BJ (cell line): ENCODE measurements around the gene GLTP. TPM values are rescaled to one million over a fixed set of nuclear protein-coding genes. Genes with fewer than 3 reads are reported as not detected.
A peak's percentile ranks its signal among the peaks of the same experiment; 100 is the strongest.

Source experiments
- CTCF ChIA-PET: fragments of 350-600 bp; formaldehyde crosslinking; extraction: SDS; loops from one replicate; lab custom pipeline; 2021; ENCODE audit warnings: antibody characterized with exemption, inconsistent platforms; lab: Yijun Ruan, JAX
- POLR2A ChIA-PET: fragments of 300-600 bp; sonication (Branson Sonifier 250); formaldehyde crosslinking; extraction: SDS; loops from one replicate; lab custom pipeline; 2021; ENCODE audit warnings: antibody characterized with exemption; lab: Charles Lee
- DNase-seq: peaks from one replicate; pipeline ENCODE4 v3.0.0-alpha.2; 2011; ENCODE audit warnings: low read depth
- H3K27me3 ChIP-seq: 2 replicates; pipeline ENCODE4 v1.6.0; 2011; ENCODE audit warnings: low read length; ENCODE audit not compliant: control insufficient read depth, insufficient read depth
- H3K36me3 ChIP-seq: 2 replicates; pipeline ENCODE4 v1.5.1; 2011; ENCODE audit warnings: low read length; ENCODE audit not compliant: control insufficient read depth, insufficient read depth
- H3K4me3 ChIP-seq: 2 replicates; pipeline ENCODE4 v1.5.1; 2011; ENCODE audit warnings: low read depth, mild to moderate bottlenecking, control low read depth, low read length
- polyA plus RNA-seq: library from polyadenylated mRNA; depleted of rRNA; stranded (reverse); fragments of >200 nt; gene quantifications from 2 replicates; pipeline ENCODE4 v1.2.3, GENCODE V29; 2011
- TF ChIP-seq, protein P1 (sequence below): IDR thresholded peaks from 2 replicates; pipeline ENCODE4 v1.5.1; 2011; ENCODE audit warnings: low read depth, mild to moderate bottlenecking, control low read depth, inconsistent platforms, low read length, moderate library complexity; ENCODE audit not compliant: insufficient read depth

The GLTP gene
- polyA plus RNA-seq, 1 experiment = 33.8 TPM

DNA sequence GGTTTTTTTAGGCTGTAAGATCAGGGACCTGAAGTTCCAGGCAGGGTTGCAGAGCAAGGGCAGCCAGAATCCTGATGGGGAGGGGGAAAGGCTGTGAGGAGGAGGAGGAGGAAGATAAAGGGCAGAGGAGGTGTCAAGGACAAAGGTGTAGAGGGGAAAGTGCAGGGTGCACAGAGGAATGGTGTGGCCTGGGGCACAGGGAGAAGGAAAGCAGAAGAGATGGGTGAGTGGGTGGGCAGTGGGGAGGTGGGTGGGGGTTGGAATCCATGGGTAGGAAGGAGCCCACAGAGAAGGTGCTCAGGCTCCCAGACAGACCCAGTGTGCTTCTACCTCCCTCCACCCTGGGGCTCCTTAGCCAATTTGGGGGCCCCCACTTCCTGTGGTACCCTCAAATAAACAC, 58.4 kb downstream of the GLTP start:
- Histone ChIP-seq H3K36me3 (no peaks in the 10 kb centered on the region; the same call in 1 of the 2 replicates), H3K4me3 (no peak overlapping the region), H3K27me3 (no peaks in the 10 kb centered on the region; the same call in 1 of the 2 replicates)
- TF ChIP-seq, protein P1, sequence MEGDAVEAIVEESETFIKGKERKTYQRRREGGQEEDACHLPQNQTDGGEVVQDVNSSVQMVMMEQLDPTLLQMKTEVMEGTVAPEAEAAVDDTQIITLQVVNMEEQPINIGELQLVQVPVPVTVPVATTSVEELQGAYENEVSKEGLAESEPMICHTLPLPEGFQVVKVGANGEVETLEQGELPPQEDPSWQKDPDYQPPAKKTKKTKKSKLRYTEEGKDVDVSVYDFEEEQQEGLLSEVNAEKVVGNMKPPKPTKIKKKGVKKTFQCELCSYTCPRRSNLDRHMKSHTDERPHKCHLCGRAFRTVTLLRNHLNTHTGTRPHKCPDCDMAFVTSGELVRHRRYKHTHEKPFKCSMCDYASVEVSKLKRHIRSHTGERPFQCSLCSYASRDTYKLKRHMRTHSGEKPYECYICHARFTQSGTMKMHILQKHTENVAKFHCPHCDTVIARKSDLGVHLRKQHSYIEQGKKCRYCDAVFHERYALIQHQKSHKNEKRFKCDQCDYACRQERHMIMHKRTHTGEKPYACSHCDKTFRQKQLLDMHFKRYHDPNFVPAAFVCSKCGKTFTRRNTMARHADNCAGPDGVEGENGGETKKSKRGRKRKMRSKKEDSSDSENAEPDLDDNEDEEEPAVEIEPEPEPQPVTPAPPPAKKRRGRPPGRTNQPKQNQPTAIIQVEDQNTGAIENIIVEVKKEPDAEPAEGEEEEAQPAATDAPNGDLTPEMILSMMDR = no peak
- CTCF ChIA-PET = interaction anchor here (1.7 kb wide), 1 partner anchor 24 kb away, joined by 5 read pairs; no protein-coding TSS in a partner anchor
- POLR2A ChIA-PET = no interaction called here
- DNase-seq = no peak

DNA sequence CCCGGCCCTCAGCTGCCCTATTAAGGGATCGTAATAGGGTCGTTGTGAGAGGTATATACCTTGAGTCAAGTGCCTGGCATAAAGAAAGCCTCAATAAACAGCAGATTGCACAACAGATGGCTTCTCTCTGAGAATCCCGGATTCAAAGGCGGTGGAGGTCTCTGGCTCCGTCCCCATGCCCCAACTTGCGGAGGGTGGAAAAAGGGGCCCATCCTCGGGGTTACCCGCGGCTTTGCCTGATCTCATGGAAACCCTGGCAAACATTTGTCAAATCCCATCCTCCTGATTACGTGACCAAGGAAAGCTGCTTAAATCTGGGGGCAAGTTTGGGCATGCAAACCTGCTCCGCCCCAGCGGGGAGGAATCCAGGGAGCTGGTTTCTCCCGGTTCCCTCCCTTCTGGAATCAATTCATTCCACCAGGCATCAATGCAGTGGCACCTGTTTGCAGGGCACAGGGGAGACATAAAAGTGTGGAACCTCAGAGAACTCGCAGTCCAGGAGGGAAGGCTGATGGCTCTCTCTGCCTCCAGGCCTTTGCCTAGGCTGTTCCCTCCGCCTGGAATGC, 59.4 kb downstream of the GLTP start:
- ChIA-PET CTCF (interaction anchor here (1.2 to 1.7 kb wide), 3 partner anchors 10 to 25 kb away, joined by 3 to 5 read pairs (median 4); no protein-coding TSS in a partner anchor), POLR2A (no interaction called here)
- TF ChIP-seq, protein P1 = no peak
- Histone ChIP-seq H3K36me3 (no peaks in the 10 kb centered on the region; the same call in 1 of the 2 replicates), H3K4me3 (no peak overlapping the region), H3K27me3 (no peaks in the 10 kb centered on the region; the same call in 1 of the 2 replicates)
- no peak for DNase-seq

DNA sequence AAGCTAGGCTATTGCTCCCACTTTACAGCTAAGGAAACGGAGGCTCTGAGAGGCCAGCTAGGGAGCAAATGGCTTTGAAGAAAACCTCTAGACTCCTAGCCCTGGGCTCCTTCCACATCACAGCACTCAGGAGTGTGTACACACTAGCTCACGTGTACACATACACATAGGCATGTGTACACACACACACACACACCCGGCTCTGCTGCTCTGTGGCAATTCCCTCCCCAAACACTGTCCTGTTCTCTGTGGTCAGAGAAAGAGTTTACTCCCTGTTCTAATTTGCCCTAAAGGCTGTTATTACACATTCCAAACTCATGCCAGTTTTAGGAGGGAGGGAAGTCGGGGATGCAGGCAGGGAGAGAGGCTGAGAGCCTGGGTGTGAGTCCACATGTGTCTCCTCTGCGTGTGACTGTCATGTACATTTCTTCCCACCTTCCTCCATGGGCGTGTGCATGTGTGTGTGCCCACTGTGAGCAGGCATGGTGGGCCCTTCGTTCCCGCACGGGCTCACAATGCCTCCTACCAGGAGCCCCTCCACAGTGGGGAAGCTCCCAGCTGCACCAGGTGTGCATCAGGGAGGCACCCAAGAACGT, 61.3 kb downstream of the GLTP start:
- ChIA-PET CTCF (interaction anchor here (0.6 to 1.8 kb wide), 6 partner anchors 10 to 36 kb away, joined by 3 to 10 read pairs (median 4); no protein-coding TSS in a partner anchor), POLR2A (no interaction called here)
- no peak overlapping the region for H3K4me3 ChIP-seq
- H3K27me3 ChIP-seq = no peaks in the 10 kb centered on the region; the same call in 1 of the 2 replicates
- no peaks in the 10 kb centered on the region; the same call in 1 of the 2 replicates for H3K36me3 ChIP-seq
- TF ChIP-seq, protein P1 = no peak
- peak; percentile 68 for DNase-seq

DNA sequence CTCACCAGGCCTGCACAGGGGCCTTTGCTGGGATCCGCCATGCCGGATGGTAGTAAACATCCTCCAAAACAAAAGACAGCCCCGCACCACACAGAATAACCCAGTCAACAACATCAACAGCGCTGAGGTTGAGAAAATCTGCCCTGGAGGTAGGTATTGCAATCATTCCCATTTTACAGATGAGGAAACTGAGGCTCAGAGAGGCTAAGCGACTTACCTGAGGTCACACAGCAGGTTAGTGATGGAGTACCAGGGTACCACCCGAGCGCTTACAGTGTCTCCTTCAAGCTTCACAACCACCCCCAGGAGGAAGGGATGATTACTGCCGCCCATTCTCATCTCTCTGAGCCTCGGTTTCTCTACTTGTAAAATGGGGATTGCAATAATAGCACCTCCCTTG, 62.1 kb downstream of the GLTP start:
- POLR2A ChIA-PET = no interaction called here
- TF ChIP-seq, protein P1 = no peak
- Histone ChIP-seq H3K4me3 (no peak overlapping the region), H3K27me3 (no peaks in the 10 kb centered on the region; the same call in 1 of the 2 replicates), H3K36me3 (no peaks in the 10 kb centered on the region; the same call in 1 of the 2 replicates)
- CTCF ChIA-PET = interaction anchor here (0.6 to 1.8 kb wide), 5 partner anchors 11 to 37 kb away, joined by 3 to 10 read pairs (median 4); no protein-coding TSS in a partner anchor
- DNase-seq = no peak

DNA sequence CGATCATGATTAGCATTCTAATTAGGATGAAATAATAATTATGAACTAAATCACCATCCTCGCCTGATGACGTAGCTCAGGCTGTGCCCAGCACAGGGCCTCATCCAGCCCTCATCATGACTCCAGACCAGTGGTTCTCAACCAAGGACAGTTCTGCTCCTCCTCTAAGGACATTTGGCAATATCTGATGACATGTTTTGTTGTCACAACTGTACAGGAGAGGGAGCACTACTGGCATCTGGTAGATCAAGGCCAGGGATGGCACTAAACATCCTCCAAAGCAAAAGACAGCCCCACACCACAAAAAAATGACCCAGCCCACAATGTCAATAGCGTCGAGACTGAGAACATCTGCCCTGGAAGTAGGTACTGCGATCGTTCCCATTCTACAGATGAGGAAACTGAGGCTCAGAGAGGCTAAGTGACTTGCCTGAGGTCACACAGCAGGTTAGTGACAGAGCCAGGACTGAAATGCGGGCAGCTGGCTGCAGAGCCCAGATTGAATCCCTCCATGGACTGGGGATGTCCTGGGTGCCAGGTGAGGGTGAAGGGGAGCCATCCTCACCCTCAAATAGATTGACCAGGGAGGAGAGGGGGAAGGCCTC, 62.6 kb downstream of the GLTP start:
- Histone ChIP-seq H3K27me3 (no peaks in the 10 kb centered on the region; the same call in 1 of the 2 replicates), H3K36me3 (no peaks in the 10 kb centered on the region; the same call in 1 of the 2 replicates), H3K4me3 (no peak overlapping the region)
- ChIA-PET POLR2A (no interaction called here), CTCF (interaction anchor here (0.8 to 1.8 kb wide), 2 partner anchors 12 to 27 kb away, joined by 4 to 10 read pairs; no protein-coding TSS in a partner anchor)
- TF ChIP-seq, protein P1 = no peak
- no peak for DNase-seq
